Right lobe of liver (tissue), 4 donors: ENCODE measurements around the gene RAVER2.

Source experiments
- CTCF ChIP-seq, 4 donors: fragments of 200-600 bp in 3 of 4; fragments of 450-650 bp in 1 of 4; IDR thresholded peaks; one replicate each; pipeline versions ENCODE4 v1.5.1 to v1.8.0; 2016 to 2022; ENCODE audit warnings: antibody characterized with exemption in 4 of 4, mild to moderate bottlenecking in 2 of 4
- POLR2A ChIP-seq: fragments of 450-650 bp; IDR thresholded peaks from one replicate; pipeline ENCODE4 v1.6.1; 2017; ENCODE audit warnings: antibody characterized with exemption, mild to moderate bottlenecking
- donor health status: DM: no; HTN: no; CAD: no.
- donor health status: DM: no; HTN: no; CAD: no.
- donor health status: DM: no; HTN: yes; CAD: no.

GRCh38 chr1:64769482-64769881 lies 24.6 kb downstream of the RAVER2 start:
- no peak for TF ChIP-seq POLR2A
- no peak for TF ChIP-seq CTCF (IDR thresholded peaks at IDR 0.05)
